NCI-H524 treated with DMSO at 0.1 percent for 48 hours (cell line): ENCODE results near the gene SPATA3.
"Not testable (repeated sequence)": the region's sequence is repeated elsewhere in the genome, so short reads cannot be mapped to it uniquely, and the experiment has no call there.

Experiments used
- DNase-seq: peaks from one replicate; lab custom pipeline; 2025; lab: John Stamatoyannopoulos, UW

Gene SPATA3

DNA sequence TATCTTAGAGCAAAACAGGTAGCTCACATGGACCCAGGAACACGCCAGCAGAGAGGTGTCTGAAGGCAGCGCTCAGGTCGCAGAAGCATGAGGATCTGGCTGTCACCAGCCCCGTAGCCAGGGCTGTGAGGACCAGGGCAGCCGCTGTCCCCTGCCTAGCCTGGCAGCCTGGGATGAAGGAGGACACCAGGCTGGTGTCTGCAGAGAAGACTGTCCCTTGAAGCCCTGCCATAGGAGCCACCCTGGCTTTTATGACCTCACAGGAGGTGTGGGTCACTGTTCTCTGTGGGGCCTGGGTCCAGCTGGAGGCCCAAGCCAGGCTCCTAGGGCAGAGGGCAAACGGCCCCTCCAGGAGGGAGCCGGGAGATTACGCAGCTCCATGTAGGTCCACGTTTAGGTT lies at the start of gene SPATA3:
Gene SPATA3, plus strand, starts transcription at position 301 of the 400 bp plus-strand sequence. CDS start 113 bp downstream, outside the sequence.
- DNase-seq, result no peak

DNA sequence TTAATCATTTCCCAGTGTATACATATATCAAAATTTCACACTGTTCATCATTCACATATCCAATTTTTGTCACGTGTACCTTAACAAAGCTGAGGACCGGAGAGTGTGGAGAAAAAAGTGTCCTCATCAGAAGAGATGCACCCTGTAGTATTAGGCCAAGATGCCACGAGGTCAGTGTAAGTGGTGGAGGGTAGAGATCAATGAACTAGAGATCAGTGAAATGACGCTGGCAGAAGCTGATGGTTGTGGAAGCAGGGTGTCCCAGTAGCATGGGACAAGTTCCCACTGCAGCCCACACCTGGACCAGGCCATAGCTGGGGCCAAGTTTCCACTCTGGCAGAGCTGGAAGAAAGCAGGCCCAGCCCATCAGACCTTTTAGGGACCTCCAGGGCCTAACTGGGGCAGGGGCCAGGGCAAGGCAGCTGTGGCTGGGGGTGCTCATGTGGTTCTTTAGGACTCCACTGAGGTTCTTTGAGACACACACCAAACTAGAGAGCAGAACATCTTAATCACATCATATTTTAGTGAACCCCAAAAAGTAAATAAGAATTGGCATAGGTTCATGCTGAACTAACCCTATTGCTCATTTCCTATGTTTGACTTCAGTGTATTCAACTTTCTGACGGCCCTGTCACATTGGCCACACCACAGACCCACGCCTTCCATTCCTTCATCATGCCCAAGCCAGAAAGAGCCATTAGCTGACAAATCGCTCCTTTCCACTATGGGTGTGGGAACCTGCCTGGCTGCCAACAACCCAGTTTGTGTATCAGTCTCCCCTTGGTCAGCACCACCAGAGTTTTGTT lies 49.3 kb upstream of the SPATA3 start:
- DNase-seq, result no peak

DNA sequence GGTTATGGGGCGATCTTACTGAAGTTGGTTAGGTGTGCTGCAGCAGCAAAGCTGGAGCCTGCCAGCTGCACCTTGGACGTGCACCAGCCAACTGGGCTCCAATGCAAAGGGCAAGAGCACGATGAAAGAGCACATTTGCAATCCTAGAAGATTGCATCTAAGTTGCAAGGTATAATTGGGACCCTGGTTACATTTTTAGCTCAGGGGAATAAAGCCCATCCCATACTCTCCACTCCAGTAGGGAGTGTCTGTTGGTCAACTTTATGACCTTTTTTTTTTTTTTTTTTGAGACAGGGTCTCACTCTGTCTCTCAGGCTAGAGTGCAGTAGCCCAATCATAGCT lies 48.7 kb upstream of the SPATA3 start:
- DNase-seq, result no peak

DNA sequence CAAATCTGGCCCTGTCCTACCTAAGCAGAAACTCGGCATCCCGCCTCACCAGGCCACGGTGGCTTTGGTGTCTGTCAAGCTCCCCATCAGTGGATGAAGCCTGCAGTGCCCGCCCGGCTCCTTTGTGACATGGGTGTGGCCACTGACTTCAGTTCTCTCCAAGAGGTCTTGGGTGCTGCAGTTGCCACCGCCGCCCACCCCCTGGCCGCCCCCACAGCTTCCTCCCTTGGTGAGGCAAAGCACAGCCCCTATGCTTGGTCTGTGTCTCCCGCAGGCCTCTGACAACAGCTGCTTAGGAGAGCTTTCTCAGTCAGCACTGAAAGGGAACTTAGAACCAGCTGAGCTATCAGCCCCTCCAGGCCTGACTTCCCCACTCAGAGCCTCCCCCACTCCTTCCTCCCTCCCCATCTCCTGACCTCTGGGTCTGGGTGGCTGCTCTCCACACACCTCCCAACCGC lies 48.0 kb upstream of the SPATA3 start:
- no peak for DNase-seq

DNA sequence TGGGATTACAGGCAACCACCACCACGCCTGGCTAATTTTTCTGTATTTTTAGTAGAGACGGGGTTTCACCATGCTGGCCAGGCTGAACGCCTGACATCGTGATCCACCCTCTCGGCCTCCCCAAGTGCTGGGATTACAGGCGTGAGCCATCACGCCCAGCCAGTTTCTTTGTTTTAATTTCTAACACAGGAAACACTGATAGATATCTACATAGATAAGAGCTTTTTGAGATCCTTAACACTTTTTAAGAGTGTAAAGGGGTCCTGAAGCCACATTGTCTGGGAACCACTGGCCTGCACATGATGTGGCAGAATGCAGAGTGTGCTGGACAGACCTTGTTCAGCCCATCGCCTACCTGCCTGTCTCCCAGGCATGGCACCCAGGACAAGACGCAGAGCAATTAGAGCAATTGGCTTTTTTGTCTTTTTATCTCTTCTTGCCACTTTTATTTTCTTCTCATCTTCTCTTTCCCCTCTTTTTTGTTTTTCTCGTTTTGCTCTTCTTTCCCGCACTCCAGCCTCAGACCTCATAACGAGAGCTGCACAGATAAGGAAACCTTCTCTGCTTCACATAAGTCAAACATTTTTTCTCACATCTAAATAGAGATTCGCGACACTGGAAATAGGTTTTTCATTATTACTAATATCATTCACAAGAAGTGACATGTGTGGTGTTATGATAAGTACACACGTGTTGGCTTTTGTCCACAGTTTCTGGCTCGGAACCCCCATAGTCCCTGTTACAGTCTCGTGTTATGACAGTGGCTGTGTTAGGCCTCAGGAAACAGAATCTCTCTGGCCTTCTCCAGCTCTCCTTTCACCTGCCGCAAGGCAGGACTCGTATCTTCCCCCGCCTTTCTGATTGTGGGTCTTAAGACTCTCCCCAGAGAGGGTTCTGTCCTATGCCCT lies 45.7 kb upstream of the SPATA3 start:
- no peak for DNase-seq

DNA sequence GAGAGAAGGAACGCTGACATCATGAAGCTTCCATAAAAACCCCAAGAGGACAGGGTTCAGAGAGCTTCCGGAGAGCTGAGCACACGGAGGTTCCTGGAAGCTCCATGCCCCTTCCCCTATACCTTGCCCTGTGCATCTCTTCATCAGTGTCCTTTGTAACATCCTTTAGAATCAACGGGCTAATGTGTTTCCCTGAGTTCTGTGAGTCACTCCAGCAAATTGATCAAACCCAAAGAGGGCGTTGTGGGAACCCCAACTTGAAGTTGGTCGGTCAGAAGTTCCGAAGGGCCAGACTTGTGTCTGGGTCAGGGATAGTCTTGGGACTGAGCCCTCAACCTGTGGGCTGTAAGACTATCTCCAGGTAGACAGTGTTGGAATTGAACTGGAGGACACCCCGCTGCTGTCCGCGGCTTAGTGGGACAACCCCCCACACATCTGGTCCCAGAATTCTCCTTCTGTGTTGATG lies 45.0 kb upstream of the SPATA3 start:
- DNase-seq, result no peak

DNA sequence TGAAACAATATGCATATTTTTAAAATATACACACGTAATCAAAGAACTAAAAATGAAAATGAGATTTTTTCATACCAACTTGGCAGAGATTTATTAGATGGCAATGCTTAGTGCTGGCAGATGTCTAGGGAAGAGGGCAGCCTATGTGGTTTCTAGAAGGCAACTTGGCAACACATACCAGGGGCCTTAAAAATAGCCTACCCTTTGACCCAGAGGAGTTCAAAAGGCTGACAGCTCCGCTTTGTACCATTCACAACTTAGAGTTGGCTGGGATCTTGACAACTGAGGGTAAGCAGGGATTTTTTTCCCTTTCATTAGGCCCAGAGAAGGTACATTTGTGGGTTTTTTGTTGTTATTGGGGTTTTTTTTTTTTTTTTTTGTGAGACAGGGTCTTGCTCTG lies 44.5 kb upstream of the SPATA3 start:
- no peak for DNase-seq

DNA sequence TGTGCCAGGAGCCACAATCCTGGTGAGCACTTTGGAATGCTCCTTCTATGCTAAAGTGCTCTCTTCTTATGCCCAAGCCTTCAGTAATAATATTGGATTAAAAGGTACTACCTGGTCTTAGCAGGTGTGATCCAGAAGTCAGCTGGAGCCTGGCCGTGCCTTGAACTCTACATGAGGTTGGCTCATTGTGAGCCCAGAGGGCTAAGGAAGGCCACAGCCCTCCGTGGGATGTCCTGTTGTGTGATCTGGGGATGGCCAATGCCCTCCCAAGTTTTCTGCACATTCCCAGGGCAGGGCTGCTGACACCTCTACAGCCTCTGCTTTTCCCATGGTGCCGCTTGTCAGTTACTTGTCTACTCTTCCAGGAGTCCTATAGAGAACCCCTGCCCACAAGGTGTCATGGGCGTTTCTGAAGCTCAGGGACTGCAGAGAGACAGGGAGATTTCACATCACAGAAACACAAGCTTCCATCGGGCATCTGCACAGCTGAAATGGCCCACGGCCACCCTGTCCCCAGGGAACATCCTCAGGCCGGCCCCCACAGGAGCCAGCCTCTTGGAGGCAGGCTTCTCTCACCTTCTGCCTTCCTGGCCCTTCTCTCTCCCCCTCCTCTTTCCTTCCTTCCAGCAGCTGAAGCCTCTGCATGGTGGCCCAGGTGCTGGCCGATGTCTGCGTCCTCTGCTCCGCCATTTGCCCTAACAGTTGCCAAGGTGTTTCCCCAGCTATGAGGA lies 43.5 kb upstream of the SPATA3 start:
- no peak for DNase-seq

DNA sequence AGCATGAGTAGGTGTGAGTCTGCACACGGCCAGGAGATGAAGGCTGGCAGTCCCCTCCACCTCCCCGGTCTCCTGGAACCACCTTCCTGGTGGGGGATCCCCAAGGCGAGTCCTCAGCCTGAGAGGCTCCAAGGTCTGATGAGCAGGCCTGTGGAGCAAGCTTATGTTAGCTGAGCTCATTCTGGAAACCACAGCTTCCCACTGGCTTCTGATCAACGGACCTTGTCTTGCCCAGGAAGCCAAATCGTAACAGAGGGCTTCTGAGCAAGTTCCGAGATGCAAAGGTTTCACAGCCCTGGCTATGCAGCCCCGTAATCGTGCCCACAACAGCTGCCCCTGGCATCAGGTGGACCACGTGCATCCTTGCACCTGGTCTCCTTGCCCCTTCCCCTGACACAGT lies 42.1 kb upstream of the SPATA3 start:
- DNase-seq, result no peak

DNA sequence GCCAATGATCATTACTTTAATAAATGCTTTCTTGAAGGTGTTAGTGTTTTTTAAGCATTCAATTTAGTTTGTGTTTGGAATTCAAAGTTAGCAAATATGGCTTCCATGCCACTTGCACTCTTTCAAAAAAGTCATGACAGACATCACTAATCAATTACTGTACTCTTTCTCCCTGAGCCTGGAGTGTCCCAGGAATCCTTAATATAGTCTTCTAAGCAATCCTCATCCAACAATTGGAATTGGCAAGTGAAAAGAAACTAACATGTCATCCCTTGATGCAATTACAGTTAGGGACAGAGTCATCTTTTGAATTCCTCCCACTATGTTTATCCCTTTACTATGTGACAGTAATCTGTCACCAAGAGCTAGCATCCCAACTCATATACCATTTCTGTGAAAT lies 41.2 kb upstream of the SPATA3 start:
- no peak for DNase-seq

DNA sequence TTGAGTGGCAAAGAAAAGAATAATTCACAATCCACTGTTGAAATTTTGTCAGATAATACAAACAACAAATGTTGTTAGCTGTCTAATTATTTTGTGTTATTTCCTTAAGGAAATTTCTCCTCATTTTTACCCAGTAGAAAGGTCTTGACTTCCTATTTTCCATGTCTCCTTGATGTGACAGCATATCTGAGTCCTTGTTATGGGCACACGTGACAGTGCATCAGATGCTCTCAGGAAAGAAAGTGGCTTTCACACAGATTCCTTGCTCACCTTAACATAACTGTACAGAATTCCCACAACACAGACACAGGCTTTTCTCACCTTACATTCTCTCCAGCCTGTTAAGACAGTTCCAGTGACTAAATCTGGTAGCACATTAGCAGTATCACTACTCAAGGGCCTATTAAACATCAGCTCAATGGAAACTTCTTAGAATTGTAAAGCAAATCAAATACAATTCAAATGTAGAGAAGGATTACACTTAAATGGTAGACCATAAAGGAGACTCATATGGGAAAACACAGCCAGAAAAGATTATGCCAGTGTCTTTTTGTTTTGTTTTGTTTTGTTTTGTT lies 40.7 kb upstream of the SPATA3 start:
- DNase-seq, result no peak

DNA sequence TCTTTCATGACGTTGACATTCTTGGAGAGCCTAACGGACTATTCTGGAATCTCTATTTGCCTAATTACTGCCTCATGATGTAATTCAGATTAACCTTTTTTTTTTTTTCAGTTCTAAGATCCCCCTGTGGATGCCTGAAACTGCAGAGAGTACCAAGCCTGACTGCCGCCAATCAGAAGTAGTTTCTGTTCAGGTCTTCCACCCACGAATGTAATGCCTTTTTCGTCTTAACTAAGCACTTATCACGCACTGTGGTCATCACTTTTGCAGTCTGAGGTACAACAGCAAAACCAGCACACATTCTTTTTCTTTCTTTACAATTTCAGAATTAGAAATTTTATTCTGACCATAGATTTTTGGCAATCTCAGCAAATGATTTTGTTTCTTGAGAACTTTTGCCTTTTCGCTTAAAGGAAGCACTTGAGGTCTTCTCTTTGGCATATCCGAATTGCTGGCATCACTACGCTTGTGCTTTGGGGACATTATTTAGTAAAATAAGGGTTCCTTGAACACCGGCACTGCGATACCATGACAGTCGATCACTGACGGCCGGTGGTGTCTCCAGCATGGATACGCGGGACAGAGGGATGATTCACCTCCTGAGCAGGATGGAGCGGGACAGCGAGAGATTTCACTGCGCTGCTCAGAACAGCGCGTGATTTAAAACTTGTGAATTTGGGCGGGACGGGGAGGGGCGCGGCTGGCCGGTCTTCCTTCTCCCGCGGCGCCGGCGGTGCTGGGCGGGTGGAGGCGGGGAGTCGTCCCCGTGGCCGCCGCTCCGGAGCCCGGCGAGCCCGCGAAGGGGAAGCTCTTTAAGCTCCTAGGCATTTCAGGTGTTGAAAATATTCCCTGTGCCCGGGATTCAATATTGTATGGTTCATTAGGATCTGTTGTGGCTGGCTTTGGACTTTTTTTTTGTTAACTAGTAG lies 38.8 kb upstream of the SPATA3 start:
- no peak for DNase-seq

DNA sequence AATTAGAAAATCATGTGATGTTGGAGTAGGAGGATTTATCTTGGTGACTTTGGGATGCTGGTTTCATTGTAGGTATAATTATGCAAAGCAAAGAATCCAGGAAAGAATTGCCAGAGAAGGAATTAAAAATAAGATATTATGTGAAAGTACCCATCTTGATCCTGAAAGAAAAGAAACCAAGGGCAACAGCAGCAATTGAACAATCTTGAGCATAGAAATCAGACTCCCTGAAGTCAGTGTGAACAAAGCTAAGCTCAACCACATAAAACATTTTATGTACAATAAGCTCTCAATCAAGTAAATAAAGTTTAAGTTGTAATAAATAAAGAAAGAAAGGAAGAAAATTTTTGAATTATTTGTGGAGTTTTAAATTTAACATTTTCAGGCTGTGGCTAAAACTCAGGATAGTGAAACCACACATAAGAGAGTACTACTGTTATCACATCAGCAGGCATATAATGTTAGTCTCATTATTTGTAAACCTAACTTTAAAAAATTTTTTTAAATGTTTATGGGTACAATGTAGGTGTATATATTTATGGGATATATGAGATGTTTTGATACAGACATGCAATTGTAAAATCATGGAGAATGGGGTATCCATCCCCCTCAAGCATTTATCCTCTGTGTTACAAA lies 38.0 kb upstream of the SPATA3 start:
- no peak for DNase-seq

DNA sequence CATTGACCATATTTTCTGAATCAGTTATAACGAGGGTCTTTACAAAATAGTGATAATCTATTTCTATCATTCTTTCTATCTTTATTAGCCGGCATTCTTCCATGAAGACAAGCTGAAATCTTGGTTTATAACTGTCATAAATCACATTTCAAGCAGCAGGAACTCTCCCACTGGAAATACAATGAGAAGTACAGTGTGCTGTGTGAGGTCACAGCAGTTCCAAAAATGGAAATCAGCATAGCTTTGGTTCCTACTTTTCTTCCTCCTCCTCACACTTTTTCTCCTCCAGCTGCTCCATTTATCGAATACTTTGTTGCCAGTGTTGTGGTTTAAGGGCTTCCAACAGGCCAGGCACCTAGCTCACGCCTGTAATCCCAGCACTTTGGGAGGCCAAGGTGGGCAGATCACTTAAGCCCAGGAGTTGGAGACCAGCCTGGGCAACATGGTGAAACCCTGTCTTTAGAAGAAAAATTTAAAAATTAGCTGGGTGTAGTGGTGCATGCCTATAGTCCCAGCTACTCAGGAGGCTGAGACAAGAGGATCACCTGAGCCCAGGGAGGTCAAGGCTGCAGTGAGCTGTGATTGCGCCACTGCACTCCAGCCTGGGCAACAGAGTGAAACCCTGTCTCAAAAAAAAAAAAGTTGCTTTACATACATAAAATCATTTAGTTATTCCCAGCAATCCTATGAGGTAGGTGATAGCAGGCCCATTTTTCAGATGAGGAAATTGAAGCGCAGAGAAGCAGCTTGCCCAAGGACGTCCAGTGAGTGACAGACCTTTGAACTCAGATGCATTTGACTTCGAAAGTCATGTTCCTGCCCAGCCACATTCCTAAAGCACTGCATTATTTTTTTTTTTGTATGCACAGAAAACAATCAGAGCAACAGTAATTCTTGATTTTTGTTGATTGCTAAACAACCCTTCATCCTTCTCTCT lies 36.8 kb upstream of the SPATA3 start:
- no peak for DNase-seq

DNA sequence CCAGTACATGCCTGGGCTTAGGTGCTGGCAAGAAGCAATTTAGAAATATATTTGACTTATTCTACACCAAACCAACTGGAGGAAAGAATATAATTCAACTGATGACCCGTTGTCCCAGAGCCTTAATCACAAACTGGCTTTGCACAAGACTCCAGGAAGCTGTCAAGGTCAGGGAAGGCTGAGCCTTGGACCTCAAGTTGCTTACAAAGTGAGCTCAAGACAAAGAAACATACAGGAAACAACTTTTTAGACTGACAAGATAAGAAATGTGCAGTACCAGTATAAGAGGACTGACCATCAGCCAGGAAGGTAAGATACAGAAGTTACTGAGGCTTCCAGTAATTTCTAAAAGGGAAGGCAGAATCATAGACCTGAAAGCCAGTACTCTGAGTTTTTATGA lies 35.9 kb upstream of the SPATA3 start:
- no peak for DNase-seq

DNA sequence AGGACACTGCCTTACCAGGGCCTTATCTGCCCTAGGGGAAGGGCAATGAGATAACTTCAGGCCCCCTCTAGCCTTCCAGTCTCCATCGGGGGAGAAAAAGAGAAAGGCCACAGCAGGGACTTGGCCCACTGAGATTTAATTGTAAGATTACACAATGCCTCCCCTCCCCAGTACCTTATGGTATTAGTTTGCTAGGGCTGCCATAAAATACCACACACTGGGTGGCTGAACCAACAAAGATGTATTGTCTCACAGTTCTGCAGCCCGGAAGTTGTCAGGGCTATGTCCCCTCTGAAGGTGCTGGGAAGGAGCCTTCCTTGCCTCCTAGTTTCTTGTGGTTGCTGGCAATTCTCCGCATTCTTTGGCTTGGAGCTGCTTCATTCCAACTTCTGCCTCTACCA lies 34.8 kb upstream of the SPATA3 start:
- DNase-seq, result no peak

DNA sequence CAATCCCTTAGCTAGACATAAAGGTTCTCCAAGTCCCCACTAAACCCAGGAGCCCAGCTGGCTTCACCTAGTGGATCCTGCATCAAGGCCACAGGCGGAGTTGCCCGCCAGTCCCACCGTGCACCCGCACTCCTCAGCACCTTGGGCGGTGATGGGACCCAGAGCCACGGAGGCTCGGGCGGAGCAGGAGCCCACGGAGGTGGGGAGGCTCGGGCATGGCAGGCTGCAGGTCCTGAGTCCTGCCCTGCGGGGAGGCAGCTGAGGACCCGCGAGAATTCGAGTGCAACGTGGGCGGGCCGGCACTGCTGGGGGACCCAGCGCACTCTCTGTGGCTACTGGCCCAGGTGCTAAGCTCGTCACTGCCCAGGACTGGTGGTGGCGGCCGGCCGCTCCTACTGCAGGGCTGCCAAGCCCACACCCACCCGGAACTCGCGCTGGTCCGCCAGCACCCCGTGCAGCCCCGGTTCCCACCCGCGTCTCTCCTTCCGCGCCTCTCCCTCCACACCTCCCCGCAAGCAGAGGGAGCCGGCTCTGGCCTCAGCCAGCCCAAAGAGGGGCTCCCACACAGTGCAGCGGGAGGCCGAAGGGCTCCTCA lies 31.7 kb upstream of the SPATA3 start:
- no peak for DNase-seq

DNA sequence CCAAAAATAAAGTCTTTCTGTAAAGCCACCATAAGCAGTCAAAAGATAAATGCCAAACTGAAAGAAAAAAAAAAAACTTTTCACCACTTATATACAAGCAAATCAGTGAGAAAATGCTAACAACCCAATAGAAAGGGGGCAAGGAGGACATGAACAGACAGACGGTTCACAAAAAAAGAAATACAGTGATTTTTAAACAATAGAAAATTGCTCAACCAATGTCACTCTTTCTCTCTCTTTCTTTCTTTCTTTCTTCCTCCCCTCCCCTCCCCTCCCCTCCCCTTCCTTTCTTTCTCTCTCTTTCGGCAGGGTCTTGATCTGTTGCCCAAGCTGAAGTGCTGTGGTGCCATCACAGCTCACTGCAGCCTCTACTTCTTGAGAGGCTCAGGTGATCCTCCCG lies 28.8 kb upstream of the SPATA3 start:
- no peak for DNase-seq

DNA sequence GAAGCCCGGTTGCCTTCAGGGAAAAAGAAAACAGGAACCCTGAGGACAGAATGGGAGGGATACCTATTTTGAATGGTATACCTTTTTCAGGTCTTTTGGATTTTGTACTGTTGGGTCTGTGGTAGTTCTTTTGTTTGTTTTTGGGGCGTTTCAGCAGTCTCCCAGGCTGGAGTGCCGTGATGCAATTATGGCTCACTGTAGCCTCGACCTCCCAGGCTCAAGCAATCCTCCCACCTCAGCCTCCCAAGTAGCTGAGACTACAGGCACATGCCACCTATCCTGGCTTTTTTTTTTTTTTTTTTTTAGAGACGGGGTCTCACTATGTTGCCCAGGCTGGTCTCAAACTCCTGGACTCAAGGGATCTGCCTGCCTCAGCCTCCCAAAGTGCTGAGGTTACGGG lies 27.6 kb upstream of the SPATA3 start:
- DNase-seq, result not testable (repeated sequence)
